Measurements from ENCODE around the gene MTNR1A. TPM values are rescaled to one million over a fixed set of nuclear protein-coding genes. Genes with fewer than 3 reads are reported as not detected.
"Not testable (repeated sequence)": the region's sequence is repeated elsewhere in the genome, so short reads cannot be mapped to it uniquely, and the experiment has no call there.

Gene MTNR1A
- polyA plus RNA-seq, 1 donor (not counting 4 experiments of a cell fraction or from before 2014, with no cell fraction given): 0.12 TPM

- TF ChIP-seq, protein P1, sequence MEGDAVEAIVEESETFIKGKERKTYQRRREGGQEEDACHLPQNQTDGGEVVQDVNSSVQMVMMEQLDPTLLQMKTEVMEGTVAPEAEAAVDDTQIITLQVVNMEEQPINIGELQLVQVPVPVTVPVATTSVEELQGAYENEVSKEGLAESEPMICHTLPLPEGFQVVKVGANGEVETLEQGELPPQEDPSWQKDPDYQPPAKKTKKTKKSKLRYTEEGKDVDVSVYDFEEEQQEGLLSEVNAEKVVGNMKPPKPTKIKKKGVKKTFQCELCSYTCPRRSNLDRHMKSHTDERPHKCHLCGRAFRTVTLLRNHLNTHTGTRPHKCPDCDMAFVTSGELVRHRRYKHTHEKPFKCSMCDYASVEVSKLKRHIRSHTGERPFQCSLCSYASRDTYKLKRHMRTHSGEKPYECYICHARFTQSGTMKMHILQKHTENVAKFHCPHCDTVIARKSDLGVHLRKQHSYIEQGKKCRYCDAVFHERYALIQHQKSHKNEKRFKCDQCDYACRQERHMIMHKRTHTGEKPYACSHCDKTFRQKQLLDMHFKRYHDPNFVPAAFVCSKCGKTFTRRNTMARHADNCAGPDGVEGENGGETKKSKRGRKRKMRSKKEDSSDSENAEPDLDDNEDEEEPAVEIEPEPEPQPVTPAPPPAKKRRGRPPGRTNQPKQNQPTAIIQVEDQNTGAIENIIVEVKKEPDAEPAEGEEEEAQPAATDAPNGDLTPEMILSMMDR (optimal IDR thresholded peaks at IDR 0.05 in 1 of 3, IDR thresholded peaks at IDR 0.05 in 1 of 3, conservative IDR thresholded peaks at IDR 0.05 in 1 of 3; ENCODE audit: extremely low read depth in 1 of 3, insufficient read depth in 2 of 3, low read length in 3 of 3): no peak
- no peak for TF ChIP-seq EZH2 (IDR thresholded peaks at IDR 0.05; ENCODE audit: low read length)
- Histone ChIP-seq H3K36me3 (ENCODE audit: control insufficient read depth in 2 of 2, extremely low read depth in 1 of 2, insufficient read depth in 2 of 2, low read length in 2 of 2) (no peaks in the 10 kb centered on the region), H2AFZ (ENCODE audit: control insufficient read depth, low read length) (no peak overlapping the region), H3K27ac (ENCODE audit: control insufficient read depth, insufficient read depth, low read length) (no peak overlapping the region), H3K27me3 (ENCODE audit: control insufficient read depth, extremely low read depth, insufficient read depth, low read length) (no peaks in the 10 kb centered on the region), H3K4me3 (ENCODE audit: control insufficient read depth in 2 of 3, extremely low read depth in 1 of 3, insufficient read depth in 2 of 3, low read depth in 1 of 3, low read length in 3 of 3) (no peak overlapping the region), H3K9ac (ENCODE audit: control insufficient read depth, extremely low read depth, insufficient read depth, low read length) (no peak overlapping the region), H3K4me2 (ENCODE audit: control insufficient read depth, extremely low read depth, insufficient read depth, low read depth, low read length) (no peak overlapping the region), H3K4me1 (ENCODE audit: control insufficient read depth, extremely low read depth, insufficient read depth, low read length) (no peaks in the 10 kb centered on the region), H4K20me1 (ENCODE audit: control insufficient read depth, extremely low read depth, insufficient read depth, low read length) (no peaks in the 10 kb centered on the region), H3K9me1 (ENCODE audit: control insufficient read depth, extremely low read depth, insufficient read depth, low read length) (no peaks in the 10 kb centered on the region), H3K9me3 (ENCODE audit: control insufficient read depth, low read depth, low read length) (no peaks in the 10 kb centered on the region), H3K79me2 (ENCODE audit: control insufficient read depth, insufficient read depth, low read length) (no peaks in the 10 kb centered on the region)
- no peak for DNase-seq (ENCODE audit: low read depth, low spot score)
- dilution Hi-C loops (cut with MboI; ENCODE audit: extremely low pct_ligation_motif_present, low sequenced_read_pairs): no loop called here
- FAIRE-seq: no peak
These were observed 39.1 kb downstream of the MTNR1A start for GRCh38 chr4:186516287-186516686.

- no peak for FAIRE-seq
- no peak overlapping the region for H3K4me3 ChIP-seq (ENCODE audit: control insufficient read depth in 2 of 3, extremely low read depth in 1 of 3, insufficient read depth in 2 of 3, low read depth in 1 of 3, low read length in 3 of 3)
These were observed 41.0 kb downstream of the MTNR1A start for GRCh38 chr4:186514271-186514950.

GRCh38 chr4:186504771-186505170 is 50.6 kb downstream of the MTNR1A start:
- H3K79me2 ChIP-seq (ENCODE audit: control insufficient read depth, insufficient read depth, low read length); H2AFZ ChIP-seq (ENCODE audit: control insufficient read depth, low read length); H3K27me3 ChIP-seq (ENCODE audit: control insufficient read depth, extremely low read depth, insufficient read depth, low read length); H3K27ac ChIP-seq (ENCODE audit: control insufficient read depth, insufficient read depth, low read length); H3K4me2 ChIP-seq (ENCODE audit: control insufficient read depth, extremely low read depth, insufficient read depth, low read depth, low read length); H3K4me3 ChIP-seq (ENCODE audit: control insufficient read depth in 2 of 3, extremely low read depth in 1 of 3, insufficient read depth in 2 of 3, low read depth in 1 of 3, low read length in 3 of 3); H3K4me1 ChIP-seq (ENCODE audit: control insufficient read depth, extremely low read depth, insufficient read depth, low read length); H3K9me1 ChIP-seq (ENCODE audit: control insufficient read depth, extremely low read depth, insufficient read depth, low read length); FAIRE-seq; H3K9ac ChIP-seq (ENCODE audit: control insufficient read depth, extremely low read depth, insufficient read depth, low read length); dilution Hi-C loops (cut with MboI; ENCODE audit: extremely low pct_ligation_motif_present, low sequenced_read_pairs); DNase-seq (ENCODE audit: low read depth, low spot score); H3K9me3 ChIP-seq (ENCODE audit: control insufficient read depth, low read depth, low read length); H3K36me3 ChIP-seq (ENCODE audit: control insufficient read depth in 2 of 2, extremely low read depth in 1 of 2, insufficient read depth in 2 of 2, low read length in 2 of 2); H4K20me1 ChIP-seq (ENCODE audit: control insufficient read depth, extremely low read depth, insufficient read depth, low read length): not testable (repeated sequence)

More at GRCh38 chr4:186514271-186514950, 41.0 kb downstream of the MTNR1A start:
- H3K4me2 ChIP-seq (ENCODE audit: control insufficient read depth, extremely low read depth, insufficient read depth, low read depth, low read length): no peak overlapping the region
- H4K20me1 ChIP-seq (ENCODE audit: control insufficient read depth, extremely low read depth, insufficient read depth, low read length): no peaks in the 10 kb centered on the region
- no peaks in the 10 kb centered on the region for H3K27me3 ChIP-seq (ENCODE audit: control insufficient read depth, extremely low read depth, insufficient read depth, low read length)
- TF ChIP-seq, protein P1 (optimal IDR thresholded peaks at IDR 0.05 in 1 of 3, IDR thresholded peaks at IDR 0.05 in 1 of 3, conservative IDR thresholded peaks at IDR 0.05 in 1 of 3; ENCODE audit: extremely low read depth in 1 of 3, insufficient read depth in 2 of 3, low read length in 3 of 3): no peak
- no peak for TF ChIP-seq EZH2 (IDR thresholded peaks at IDR 0.05; ENCODE audit: low read length)
- H3K9ac ChIP-seq (ENCODE audit: control insufficient read depth, extremely low read depth, insufficient read depth, low read length): no peak overlapping the region
- H3K27ac ChIP-seq (ENCODE audit: control insufficient read depth, insufficient read depth, low read length): no peak overlapping the region
- no peaks in the 10 kb centered on the region for H3K36me3 ChIP-seq (ENCODE audit: control insufficient read depth in 2 of 2, extremely low read depth in 1 of 2, insufficient read depth in 2 of 2, low read length in 2 of 2)
- peaks cover 2% of the 10 kb centered on the region for H3K9me3 ChIP-seq (ENCODE audit: control insufficient read depth, low read depth, low read length)
- no peak for DNase-seq (ENCODE audit: low read depth, low spot score)
- no peak overlapping the region for H2AFZ ChIP-seq (ENCODE audit: control insufficient read depth, low read length)
- H3K4me1 ChIP-seq (ENCODE audit: control insufficient read depth, extremely low read depth, insufficient read depth, low read length): no peaks in the 10 kb centered on the region
- H3K79me2 ChIP-seq (ENCODE audit: control insufficient read depth, insufficient read depth, low read length): no peaks in the 10 kb centered on the region
- dilution Hi-C loops (cut with MboI; ENCODE audit: extremely low pct_ligation_motif_present, low sequenced_read_pairs): no loop called here
- H3K9me1 ChIP-seq (ENCODE audit: control insufficient read depth, extremely low read depth, insufficient read depth, low read length): no peaks in the 10 kb centered on the region

Data from keratinocyte (primary cell).